ENCODE measurements around the gene NPW. TPM values are rescaled to one million over a fixed set of nuclear protein-coding genes. Genes with fewer than 3 reads are reported as not detected.

Gene NPW
- total and polyA plus RNA-seq, 9 of the 15 experiments (the other 6 are each of a cell fraction or from before 2014, with no cell fraction given): 0.14 to 4.0 (median 2.6) TPM; not detected in 4

DNA sequence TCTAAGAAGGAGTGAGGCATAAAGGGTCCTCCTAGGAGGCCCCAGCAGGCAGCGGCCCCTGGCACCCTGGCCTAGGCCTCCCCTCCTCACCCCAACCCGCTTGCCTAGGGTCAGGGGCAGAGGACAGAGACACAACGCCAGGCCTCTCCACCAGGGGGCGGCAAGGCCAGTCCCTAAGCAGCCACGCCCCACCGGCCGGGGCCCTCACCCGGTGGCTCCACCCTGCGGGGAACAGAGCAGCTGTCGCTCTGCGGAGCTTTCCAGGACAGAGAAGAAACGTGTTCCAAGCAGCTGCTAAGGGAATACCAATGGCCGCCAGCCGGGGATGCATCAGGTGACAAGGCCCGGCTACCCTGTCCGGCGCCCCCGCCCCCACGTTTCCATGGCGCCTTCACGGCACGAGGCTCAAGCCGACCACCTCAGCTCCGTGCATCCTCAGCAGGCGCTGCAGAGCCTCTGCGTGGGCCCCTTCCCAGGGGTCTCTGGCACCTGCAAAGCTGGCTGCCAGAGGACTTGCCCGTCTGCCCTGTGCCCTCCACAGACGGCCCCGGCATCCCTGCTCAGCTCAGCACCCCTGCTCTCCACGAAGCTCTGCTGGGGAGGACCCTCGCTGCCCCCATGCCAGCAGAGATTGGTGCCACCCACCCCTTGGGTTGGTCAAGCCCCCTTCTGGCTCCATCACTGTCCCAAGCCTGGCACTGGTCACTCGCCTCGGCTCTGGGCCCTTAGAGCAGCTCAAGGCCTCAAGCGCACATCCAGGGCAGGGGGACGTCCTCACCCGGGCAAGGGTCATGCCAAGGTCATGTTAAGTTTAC lies 15.6 kb upstream of the NPW start (continued):
- TF ChIP-seq ZBTB9 (CRISPR knock-in tag; IDR thresholded peaks at IDR 0.05) (no peak), TGIF2 (CRISPR knock-in tag; IDR thresholded peaks at IDR 0.05) (no peak), HMGXB4 (CRISPR knock-in tag; IDR thresholded peaks at IDR 0.05) (0 out of 2 replicates have a peak, but pooled peaks have one; percentile 63), TFAP4 (CRISPR knock-in tag; IDR thresholded peaks at IDR 0.05; ENCODE audit: borderline replicate concordance) (peak; percentile 98), RBBP5 (IDR thresholded peaks at IDR 0.05; ENCODE audit: borderline replicate concordance, insufficient read depth, low read length, poor library complexity, severe bottlenecking) (peak; percentile 29), CSDE1 (IDR thresholded peaks at IDR 0.05) (no peak), HIVEP1 (CRISPR knock-in tag; IDR thresholded peaks at IDR 0.05) (no peak), NCOA4 (IDR thresholded peaks at IDR 0.05; ENCODE audit: partially characterized antibody) (no peak), TARDBP (IDR thresholded peaks at IDR 0.05) (no peak), SRSF3 (IDR thresholded peaks at IDR 0.05; ENCODE audit: insufficient read depth, low read length) (no peak), MCM3 (IDR thresholded peaks at IDR 0.05) (no peak), ZNF445 (CRISPR knock-in tag; IDR thresholded peaks at IDR 0.05; ENCODE audit: low read depth) (no peak), ESRRA (IDR thresholded peaks at IDR 0.05; ENCODE audit: borderline replicate concordance, low read depth) (peak; percentile 76; the same call in 1 of the 2 replicates), BCLAF1 (IDR thresholded peaks at IDR 0.05; ENCODE audit: borderline replicate concordance in 1 of 2, control insufficient read depth in 1 of 2, low read depth in 2 of 2, low read length in 1 of 2) (no peak), NEUROD1 (IDR thresholded peaks at IDR 0.05; ENCODE audit: borderline replicate concordance, low read depth, low read length, partially characterized antibody) (peak; percentile 69)
- TF ChIP-seq, protein P1, sequence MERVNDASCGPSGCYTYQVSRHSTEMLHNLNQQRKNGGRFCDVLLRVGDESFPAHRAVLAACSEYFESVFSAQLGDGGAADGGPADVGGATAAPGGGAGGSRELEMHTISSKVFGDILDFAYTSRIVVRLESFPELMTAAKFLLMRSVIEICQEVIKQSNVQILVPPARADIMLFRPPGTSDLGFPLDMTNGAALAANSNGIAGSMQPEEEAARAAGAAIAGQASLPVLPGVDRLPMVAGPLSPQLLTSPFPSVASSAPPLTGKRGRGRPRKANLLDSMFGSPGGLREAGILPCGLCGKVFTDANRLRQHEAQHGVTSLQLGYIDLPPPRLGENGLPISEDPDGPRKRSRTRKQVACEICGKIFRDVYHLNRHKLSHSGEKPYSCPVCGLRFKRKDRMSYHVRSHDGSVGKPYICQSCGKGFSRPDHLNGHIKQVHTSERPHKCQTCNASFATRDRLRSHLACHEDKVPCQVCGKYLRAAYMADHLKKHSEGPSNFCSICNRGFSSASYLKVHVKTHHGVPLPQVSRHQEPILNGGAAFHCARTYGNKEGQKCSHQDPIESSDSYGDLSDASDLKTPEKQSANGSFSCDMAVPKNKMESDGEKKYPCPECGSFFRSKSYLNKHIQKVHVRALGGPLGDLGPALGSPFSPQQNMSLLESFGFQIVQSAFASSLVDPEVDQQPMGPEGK (CRISPR knock-in tag; IDR thresholded peaks at IDR 0.05; ENCODE audit: borderline replicate concordance): no peak

Data from K562 (cell line).